Peyer's patch (tissue), 4 donors: ENCODE data around the gene CARHSP1. TPM values are rescaled to one million over a fixed set of nuclear protein-coding genes. Genes with fewer than 3 reads are reported as not detected.
A peak's percentile ranks its signal among the peaks of the same experiment; 100 is the strongest.

ENCODE experiments used
- DNase-seq, 3 donors: peaks; one replicate each; pipeline ENCODE4 v3.0.0-alpha.2; 2017 to 2019
- H3K27ac ChIP-seq, 4 donors: fragments of 200-600 bp; sonication (generic); one replicate each; pipeline ENCODE4 v1.5.1; 2016 to 2019
- H3K27me3 ChIP-seq, 2 donors: fragments of 200-600 bp; sonication (generic); one replicate each; pipeline ENCODE4 v1.5.1; 2019
- H3K36me3 ChIP-seq, 3 donors: fragments of 200-600 bp; sonication (generic); one replicate each; pipeline ENCODE4 v1.5.1; 2016 to 2019
- H3K4me1 ChIP-seq, 4 donors: fragments of 200-600 bp; sonication (generic); one replicate each; pipeline ENCODE4 v1.5.1; 2016 to 2019
- H3K4me3 ChIP-seq, 4 donors: fragments of 200-600 bp; sonication (generic); 1 replicate in 3 of 4; 2 replicates in 1 of 4; pipeline ENCODE4 v1.5.1; 2016 to 2019; ENCODE audit warnings: mild to moderate bottlenecking in 1 of 4
- H3K9me3 ChIP-seq, 4 donors: fragments of 200-600 bp; sonication (generic); one replicate each; pipeline ENCODE4 v1.5.1; 2016 to 2019; ENCODE audit warnings: mild to moderate bottlenecking in 1 of 4
- CTCF ChIP-seq, 6 experiments: fragments of 450-650 bp in 4 of 6; fragments of 200-600 bp in 2 of 6; sonication (generic) in 1 of 6; IDR thresholded peaks; one replicate each; pipeline ENCODE4 v1.5.1; 2017 to 2019; ENCODE audit warnings: antibody characterized with exemption in 6 of 6, mild to moderate bottlenecking in 3 of 6, moderate library complexity in 1 of 6
- POLR2A ChIP-seq, 2 donors: fragments of 450-650 bp; IDR thresholded peaks; one replicate each; pipeline ENCODE4 v1.5.1; 2017; ENCODE audit warnings: antibody characterized with exemption in 2 of 2, mild to moderate bottlenecking in 2 of 2, moderate library complexity in 2 of 2
- total RNA-seq, 4 donors: library from RNA; depleted of rRNA; stranded (reverse); fragments of >200 nt; gene quantifications; one replicate each; pipeline ENCODE4 v1.1.0, GENCODE V29; 2016

The CARHSP1 gene
- total RNA-seq, 4 donors from 2014 or later, result 35.4 to 102 (median 52.4) TPM

- H3K27ac ChIP-seq, result peak overlapping the region; percentile 81 to 95 (median 88)
- no peaks in the 10 kb centered on the region for H3K27me3 ChIP-seq
- H3K4me3 ChIP-seq, result peak overlapping the region; percentile 65 to 73 (median 70)
- TF ChIP-seq CTCF (IDR thresholded peaks at IDR 0.05) (no peak), POLR2A (IDR thresholded peaks at IDR 0.05) (no peak)
- no peaks in the 10 kb centered on the region for H3K9me3 ChIP-seq
- H3K36me3 ChIP-seq, result no peaks in the 10 kb centered on the region
- H3K4me1 ChIP-seq, result peaks cover 1 to 58% (median 9%) of the 10 kb centered on the region in 4 donors
- DNase-seq, result peak; percentile 33 to 77 (median 70)
These were observed 1.4 kb downstream of the CARHSP1 start for GRCh38 chr16:8867216-8867931.

- DNase-seq, result no peak
- Histone ChIP-seq H3K36me3 (no peaks in the 10 kb centered on the region), H3K27me3 (no peaks in the 10 kb centered on the region), H3K4me1 (peaks cover 3 to 62% (median 9%) of the 10 kb centered on the region in 4 donors), H3K27ac (peak overlapping the region; percentile 81 to 95 (median 88)), H3K9me3 (no peaks in the 10 kb centered on the region), H3K4me3 (peak overlapping the region; percentile 65 to 73 (median 70))
- TF ChIP-seq POLR2A (IDR thresholded peaks at IDR 0.05), result no peak
- no peak for TF ChIP-seq CTCF (IDR thresholded peaks at IDR 0.05)
These were observed 2.0 kb downstream of the CARHSP1 start for GRCh38 chr16:8866884-8867215.

- no peaks in the 10 kb centered on the region for H3K36me3 ChIP-seq
- no peaks in the 10 kb centered on the region for H3K27me3 ChIP-seq
- peak overlapping the region; percentile 81 to 95 (median 88) for H3K27ac ChIP-seq
- H3K4me1 ChIP-seq, result peaks cover 3 to 66% (median 9%) of the 10 kb centered on the region in 4 donors
- no peak for DNase-seq
- H3K9me3 ChIP-seq, result no peaks in the 10 kb centered on the region
- TF ChIP-seq CTCF (IDR thresholded peaks at IDR 0.05) (no peak), POLR2A (IDR thresholded peaks at IDR 0.05) (peak in 1 of 2 donors; percentile 10)
- peak overlapping the region; percentile 65 to 73 (median 70) for H3K4me3 ChIP-seq
These were observed 2.5 kb downstream of the CARHSP1 start for GRCh38 chr16:8866118-8866883.

- no peak overlapping the region for H3K4me3 ChIP-seq
- DNase-seq, result no peak
- H3K9me3 ChIP-seq, result no peaks in the 10 kb centered on the region
- no peaks in the 10 kb centered on the region for H3K27me3 ChIP-seq
- H3K4me1 ChIP-seq, result peaks cover 3 to 66% (median 9%) of the 10 kb centered on the region in 4 donors
- H3K36me3 ChIP-seq, result no peaks in the 10 kb centered on the region
- peak overlapping the region in 2 of 4 donors; percentile 74 to 95 for H3K27ac ChIP-seq
- TF ChIP-seq POLR2A (IDR thresholded peaks at IDR 0.05) (no peak), CTCF (IDR thresholded peaks at IDR 0.05) (no peak)
These were observed 3.5 kb downstream of the CARHSP1 start for GRCh38 chr16:8865145-8865882.

- peaks cover 3 to 65% (median 9%) of the 10 kb centered on the region in 4 donors for H3K4me1 ChIP-seq
- no peak for DNase-seq
- H3K9me3 ChIP-seq, result no peaks in the 10 kb centered on the region
- peak overlapping the region in 3 of 4 donors; percentile 5 to 74 (median 71) for H3K27ac ChIP-seq
- H3K36me3 ChIP-seq, result no peaks in the 10 kb centered on the region
- H3K4me3 ChIP-seq, result no peak overlapping the region
- no peak for TF ChIP-seq POLR2A (IDR thresholded peaks at IDR 0.05)
- no peak for TF ChIP-seq CTCF (IDR thresholded peaks at IDR 0.05)
- no peaks in the 10 kb centered on the region for H3K27me3 ChIP-seq
These were observed 4.2 kb downstream of the CARHSP1 start for GRCh38 chr16:8864480-8865110.
